Measurements from ENCODE around the gene TRAIP. TPM values are rescaled to one million over a fixed set of nuclear protein-coding genes. Genes with fewer than 3 reads are reported as not detected.

The TRAIP gene
- total RNA-seq, 1 donor from 2014 or later = 16.2 TPM

- peaks cover 38% of the 10 kb centered on the region for H3K27me3 Mint-ChIP-seq
- H3K9me3 Mint-ChIP-seq (ENCODE audit: low read depth) = no peaks in the 10 kb centered on the region
- H3K36me3 Mint-ChIP-seq (ENCODE audit: insufficient read depth) = no peaks in the 10 kb centered on the region
- no peak within 1 kb of the TSS for H3K4me3 Mint-ChIP-seq (ENCODE audit: low read depth)
- peaks cover 4% of the 10 kb centered on the region for H3K4me1 Mint-ChIP-seq (ENCODE audit: low read depth)
- H3K27ac Mint-ChIP-seq = no peak within 1 kb of the TSS
- no peak for DNase-seq (ENCODE audit: low spot score, unreplicated experiment)
- TF ChIP-seq, protein P1, sequence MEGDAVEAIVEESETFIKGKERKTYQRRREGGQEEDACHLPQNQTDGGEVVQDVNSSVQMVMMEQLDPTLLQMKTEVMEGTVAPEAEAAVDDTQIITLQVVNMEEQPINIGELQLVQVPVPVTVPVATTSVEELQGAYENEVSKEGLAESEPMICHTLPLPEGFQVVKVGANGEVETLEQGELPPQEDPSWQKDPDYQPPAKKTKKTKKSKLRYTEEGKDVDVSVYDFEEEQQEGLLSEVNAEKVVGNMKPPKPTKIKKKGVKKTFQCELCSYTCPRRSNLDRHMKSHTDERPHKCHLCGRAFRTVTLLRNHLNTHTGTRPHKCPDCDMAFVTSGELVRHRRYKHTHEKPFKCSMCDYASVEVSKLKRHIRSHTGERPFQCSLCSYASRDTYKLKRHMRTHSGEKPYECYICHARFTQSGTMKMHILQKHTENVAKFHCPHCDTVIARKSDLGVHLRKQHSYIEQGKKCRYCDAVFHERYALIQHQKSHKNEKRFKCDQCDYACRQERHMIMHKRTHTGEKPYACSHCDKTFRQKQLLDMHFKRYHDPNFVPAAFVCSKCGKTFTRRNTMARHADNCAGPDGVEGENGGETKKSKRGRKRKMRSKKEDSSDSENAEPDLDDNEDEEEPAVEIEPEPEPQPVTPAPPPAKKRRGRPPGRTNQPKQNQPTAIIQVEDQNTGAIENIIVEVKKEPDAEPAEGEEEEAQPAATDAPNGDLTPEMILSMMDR (IDR thresholded peaks at IDR 0.05; ENCODE audit: unreplicated experiment) = no peak
These were observed 56.6 kb downstream of the TRAIP start, which contains the start of gene CDHR4 for GRCh38 chr3:49799761-49800160. Gene CDHR4, minus strand, starts transcription at chr3:49799873. Its CDS starts 61 bp downstream, at chr3:49799812.

- DNase-seq (ENCODE audit: low spot score, unreplicated experiment) = no peak
- Mint-ChIP-seq H3K9me3 (ENCODE audit: low read depth) (no peaks in the 10 kb centered on the region), H3K4me1 (ENCODE audit: low read depth) (peaks cover 4% of the 10 kb centered on the region), H3K4me3 (ENCODE audit: low read depth) (no peak overlapping the region), H3K27me3 (peaks cover 32% of the 10 kb centered on the region), H3K27ac (no peak overlapping the region), H3K36me3 (ENCODE audit: insufficient read depth) (no peaks in the 10 kb centered on the region)
- TF ChIP-seq, protein P1 (IDR thresholded peaks at IDR 0.05; ENCODE audit: unreplicated experiment) = no peak
These were observed 57.3 kb downstream of the TRAIP start for GRCh38 chr3:49799105-49799504.

- no peak for DNase-seq (ENCODE audit: low spot score, unreplicated experiment)
- Mint-ChIP-seq H3K27me3 (peaks cover 12% of the 10 kb centered on the region), H3K36me3 (ENCODE audit: insufficient read depth) (no peaks in the 10 kb centered on the region), H3K9me3 (ENCODE audit: low read depth) (no peaks in the 10 kb centered on the region), H3K27ac (no peak overlapping the region), H3K4me1 (ENCODE audit: low read depth) (no peaks in the 10 kb centered on the region), H3K4me3 (ENCODE audit: low read depth) (no peak overlapping the region)
- TF ChIP-seq, protein P1 (IDR thresholded peaks at IDR 0.05; ENCODE audit: unreplicated experiment) = no peak
These were observed 61.1 kb downstream of the TRAIP start for GRCh38 chr3:49794926-49795905.

- H3K27me3 Mint-ChIP-seq = peaks cover 12% of the 10 kb centered on the region
- H3K36me3 Mint-ChIP-seq (ENCODE audit: insufficient read depth) = no peaks in the 10 kb centered on the region
- H3K4me1 Mint-ChIP-seq (ENCODE audit: low read depth) = no peaks in the 10 kb centered on the region
- no peak for DNase-seq (ENCODE audit: low spot score, unreplicated experiment)
- H3K4me3 Mint-ChIP-seq (ENCODE audit: low read depth) = no peak overlapping the region
- TF ChIP-seq, protein P1 (IDR thresholded peaks at IDR 0.05; ENCODE audit: unreplicated experiment) = no peak
- no peaks in the 10 kb centered on the region for H3K9me3 Mint-ChIP-seq (ENCODE audit: low read depth)
- no peak overlapping the region for H3K27ac Mint-ChIP-seq
These were observed 61.9 kb downstream of the TRAIP start for GRCh38 chr3:49794431-49794830.

- Mint-ChIP-seq H3K4me1 (ENCODE audit: low read depth) (no peaks in the 10 kb centered on the region), H3K27me3 (peaks cover 12% of the 10 kb centered on the region), H3K4me3 (ENCODE audit: low read depth) (no peak overlapping the region), H3K36me3 (ENCODE audit: insufficient read depth) (no peaks in the 10 kb centered on the region), H3K27ac (no peak overlapping the region), H3K9me3 (ENCODE audit: low read depth) (no peaks in the 10 kb centered on the region)
- DNase-seq (ENCODE audit: low spot score, unreplicated experiment) = no peak
- TF ChIP-seq, protein P1 (IDR thresholded peaks at IDR 0.05; ENCODE audit: unreplicated experiment) = no peak
These were observed 62.8 kb downstream of the TRAIP start for GRCh38 chr3:49793486-49794085.
